ENCODE measurements around the gene TNRC6A. TPM values are rescaled to one million over a fixed set of nuclear protein-coding genes. Genes with fewer than 3 reads are reported as not detected.

Gene TNRC6A
- total RNA-seq, 1 donor from 2014 or later = 79.6 TPM

- DNase-seq (ENCODE audit: low read depth, low spot score) = no peak
- Mint-ChIP-seq H3K4me1 (peaks cover 5% of the 10 kb centered on the region), H3K9me3 (no peaks in the 10 kb centered on the region), H3K27ac (ENCODE audit: unreplicated experiment) (no peak overlapping the region), H3K36me3 (ENCODE audit: low read depth) (peaks cover 14% of the 10 kb centered on the region), H3K27me3 (ENCODE audit: low read depth) (no peaks in the 10 kb centered on the region), H3K4me3 (no peak overlapping the region)
- TF ChIP-seq CTCF (conservative IDR thresholded peaks at IDR 0.05) = no peak
Measured at GRCh38 chr16:24771132-24771778, 41.8 kb downstream of the TNRC6A start.

- DNase-seq (ENCODE audit: low read depth, low spot score) = no peak
- H3K9me3 Mint-ChIP-seq = no peaks in the 10 kb centered on the region
- peaks cover 14% of the 10 kb centered on the region for H3K36me3 Mint-ChIP-seq (ENCODE audit: low read depth)
- TF ChIP-seq CTCF (conservative IDR thresholded peaks at IDR 0.05) = no peak
- no peaks in the 10 kb centered on the region for H3K27me3 Mint-ChIP-seq (ENCODE audit: low read depth)
- peaks cover 5% of the 10 kb centered on the region for H3K4me1 Mint-ChIP-seq
- H3K4me3 Mint-ChIP-seq = no peak overlapping the region
- no peak overlapping the region for H3K27ac Mint-ChIP-seq (ENCODE audit: unreplicated experiment)
Measured at GRCh38 chr16:24771779-24772157, 42.3 kb downstream of the TNRC6A start.

GRCh38 chr16:24773771-24774427, 44.4 kb downstream of the TNRC6A start:
- H3K4me1 Mint-ChIP-seq = peaks cover 5% of the 10 kb centered on the region
- DNase-seq (ENCODE audit: low read depth, low spot score) = no peak
- H3K27me3 Mint-ChIP-seq (ENCODE audit: low read depth) = no peaks in the 10 kb centered on the region
- TF ChIP-seq CTCF (conservative IDR thresholded peaks at IDR 0.05) = no peak
- no peaks in the 10 kb centered on the region for H3K9me3 Mint-ChIP-seq
- H3K4me3 Mint-ChIP-seq = no peak overlapping the region
- peaks cover 14% of the 10 kb centered on the region for H3K36me3 Mint-ChIP-seq (ENCODE audit: low read depth)
- no peak overlapping the region for H3K27ac Mint-ChIP-seq (ENCODE audit: unreplicated experiment)

GRCh38 chr16:24774510-24774909, 45.1 kb downstream of the TNRC6A start:
- Mint-ChIP-seq H3K27ac (ENCODE audit: unreplicated experiment) (no peak overlapping the region), H3K27me3 (ENCODE audit: low read depth) (no peaks in the 10 kb centered on the region), H3K4me3 (no peak overlapping the region), H3K4me1 (peaks cover 3% of the 10 kb centered on the region), H3K9me3 (no peaks in the 10 kb centered on the region), H3K36me3 (ENCODE audit: low read depth) (peaks cover 18% of the 10 kb centered on the region)
- TF ChIP-seq CTCF (conservative IDR thresholded peaks at IDR 0.05) = no peak
- DNase-seq (ENCODE audit: low read depth, low spot score) = no peak

GRCh38 chr16:24775455-24775854, 46.0 kb downstream of the TNRC6A start:
- Mint-ChIP-seq H3K9me3 (no peaks in the 10 kb centered on the region), H3K4me1 (no peaks in the 10 kb centered on the region), H3K4me3 (no peak overlapping the region), H3K36me3 (ENCODE audit: low read depth) (peaks cover 21% of the 10 kb centered on the region), H3K27ac (ENCODE audit: unreplicated experiment) (no peak overlapping the region), H3K27me3 (ENCODE audit: low read depth) (no peaks in the 10 kb centered on the region)
- no peak for DNase-seq (ENCODE audit: low read depth, low spot score)
- no peak for TF ChIP-seq CTCF (conservative IDR thresholded peaks at IDR 0.05)
